Smooth muscle cell of trachea (primary cell): Measurements from ENCODE around the gene CCDC159. TPM values are rescaled to one million over a fixed set of nuclear protein-coding genes. Genes with fewer than 3 reads are reported as not detected.

ENCODE experiments used
- total RNA-seq: library from RNA; depleted of rRNA; stranded (reverse); fragments of >200 nt; gene quantifications from 2 replicates; pipeline ENCODE4 v1.2.1, GENCODE V29; 2014

CCDC159 gene, protein sequence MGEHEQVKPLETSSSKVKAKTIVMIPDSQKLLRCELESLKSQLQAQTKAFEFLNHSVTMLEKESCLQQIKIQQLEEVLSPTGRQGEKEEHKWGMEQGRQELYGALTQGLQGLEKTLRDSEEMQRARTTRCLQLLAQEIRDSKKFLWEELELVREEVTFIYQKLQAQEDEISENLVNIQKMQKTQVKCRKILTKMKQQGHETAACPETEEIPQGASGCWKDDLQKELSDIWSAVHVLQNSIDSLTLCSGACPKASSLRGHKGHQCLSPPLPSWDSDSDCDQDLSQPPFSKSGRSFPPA
- total RNA-seq: 4.4 and 9.8 TPM in 2 replicates

DNA sequence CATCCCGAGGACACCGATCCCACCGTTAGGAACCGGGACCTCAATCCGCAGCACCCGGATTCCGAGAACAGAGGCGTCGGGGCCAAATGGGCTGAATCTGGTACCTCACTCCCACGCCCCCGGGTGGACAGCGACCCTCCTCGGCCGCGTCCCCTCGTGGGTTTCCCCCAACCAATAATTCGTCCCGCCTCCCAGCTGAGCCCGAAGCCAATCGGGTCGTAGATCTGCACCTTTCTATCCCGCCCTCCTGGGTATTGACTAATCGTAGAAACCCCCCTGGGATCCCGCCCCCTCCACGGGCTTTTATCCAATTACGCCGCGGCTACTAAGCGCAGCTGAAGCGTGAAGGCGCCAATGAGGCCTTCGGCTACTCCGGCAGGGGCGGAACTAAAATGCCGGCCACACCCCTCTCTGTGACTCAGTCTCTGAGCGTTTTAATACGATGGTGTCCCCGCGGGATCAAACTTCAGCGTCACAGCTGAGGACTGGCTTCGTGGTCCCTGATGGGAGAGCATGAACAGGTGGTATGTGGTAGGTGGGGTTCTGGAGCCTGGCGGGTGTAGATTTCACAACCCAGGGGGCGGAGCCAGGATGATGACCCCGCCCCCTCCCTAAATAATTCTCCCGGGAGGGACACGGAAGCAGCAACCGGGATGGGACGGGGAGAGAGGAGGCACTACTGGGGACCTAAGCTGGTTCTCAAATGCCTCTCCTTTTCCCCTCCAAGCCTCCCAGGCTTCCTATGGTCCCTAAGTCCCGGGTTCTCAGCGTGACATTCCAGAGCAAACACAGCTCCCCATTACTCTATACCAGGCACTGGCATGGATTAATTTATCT, at the start of gene CCDC159, which contains the start of gene TMEM205:
CCDC159 (plus strand) TSS at position 416 of the 837 bp plus-strand sequence; CDS start at position 504, 88 bp downstream.
TMEM205 (minus strand) TSS at position 165 of the 837 bp plus-strand sequence. CDS start 649 bp downstream, outside the sequence.

DNA sequence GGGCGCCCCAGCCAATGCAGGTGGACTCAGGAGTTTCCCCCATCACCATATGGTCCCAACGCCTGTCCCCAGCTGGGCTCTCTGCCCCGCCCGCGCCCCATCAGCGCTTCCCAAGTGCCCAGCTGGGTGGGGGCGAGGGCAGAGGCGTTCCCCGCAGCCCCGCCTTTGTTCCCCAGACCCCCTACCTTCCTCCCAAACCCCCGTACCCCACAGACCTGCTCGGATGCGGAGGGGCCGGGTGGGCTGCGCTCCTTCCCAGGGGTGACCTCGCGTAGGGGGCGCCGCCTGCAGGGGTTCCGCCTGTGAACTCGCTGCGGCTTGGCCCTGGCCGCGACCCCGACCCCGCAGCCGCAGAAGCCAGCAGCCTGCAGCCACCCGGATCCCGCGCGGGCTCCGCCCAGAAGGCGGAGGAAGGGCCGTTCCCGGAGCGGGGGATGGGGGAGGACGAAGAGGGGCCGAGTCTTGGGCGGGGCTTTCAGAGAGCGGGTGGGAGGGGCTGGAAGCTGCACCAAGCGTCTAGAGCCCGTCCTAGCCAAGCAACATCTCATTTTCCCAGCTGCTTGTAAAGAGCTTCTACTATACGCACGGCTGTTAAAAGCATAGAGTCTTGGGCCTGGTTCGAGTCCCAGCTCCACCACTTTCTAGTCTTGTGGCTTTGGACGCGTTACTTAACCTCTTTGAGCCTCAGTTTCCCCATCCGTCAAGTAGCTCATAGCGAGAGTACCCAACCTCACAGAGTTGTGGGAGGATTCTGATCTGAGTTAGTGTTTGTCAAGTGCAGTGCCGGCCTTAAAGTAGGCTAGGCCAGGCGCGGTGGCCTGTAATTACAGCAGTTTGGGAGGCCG, 6.8 kb upstream of the CCDC159 start, which contains the start of gene RAB3D:
RAB3D (minus strand) TSS at position 404 of the 845 bp plus-strand sequence. CDS start 2,258 bp downstream, outside the sequence.

DNA sequence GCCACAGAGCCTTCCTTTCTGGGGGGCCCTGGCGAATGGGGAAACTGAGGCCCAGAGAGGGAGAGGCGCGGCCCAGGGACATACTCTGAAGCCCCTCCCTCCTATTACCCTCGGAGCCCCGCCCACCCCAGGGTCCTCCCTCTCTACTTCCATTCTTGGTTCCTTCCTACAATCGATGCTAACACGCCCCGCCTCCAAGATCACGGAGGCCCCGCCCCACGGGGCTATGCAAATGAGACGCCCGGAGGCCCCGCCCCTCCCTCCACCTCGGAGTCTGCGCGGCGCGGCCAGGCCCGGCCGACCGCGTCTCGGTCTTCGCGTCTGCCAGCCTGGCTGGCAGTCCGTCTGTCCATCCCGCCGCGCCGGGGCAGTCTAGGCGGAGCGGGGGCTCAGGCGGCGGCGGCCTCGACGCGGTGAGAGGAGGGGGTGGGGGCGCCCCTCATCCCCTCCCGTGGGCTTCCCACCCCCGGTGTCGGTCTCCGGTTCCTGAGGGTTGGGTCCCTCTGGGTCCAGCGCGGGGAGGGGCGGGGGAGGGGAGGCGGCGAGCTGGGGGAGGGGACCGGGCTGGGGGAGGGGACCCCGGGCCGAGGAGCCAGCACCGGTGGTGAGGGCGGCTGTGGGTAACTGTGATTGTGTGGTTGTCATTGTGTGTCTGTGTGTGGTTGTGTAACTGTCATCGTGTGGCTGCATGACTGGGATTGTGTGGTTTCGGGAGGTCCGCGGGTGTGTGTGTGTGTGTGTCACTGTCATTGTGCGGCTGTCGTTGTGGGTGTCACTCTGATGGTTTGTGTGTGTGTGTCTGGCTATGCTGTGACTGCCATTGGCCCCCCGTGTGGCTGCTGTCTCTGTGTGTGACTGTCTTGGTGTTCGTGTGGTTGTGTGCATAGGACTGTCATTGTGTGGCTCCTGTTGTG, 9.1 kb downstream of the CCDC159 start, which contains the start of gene PLPPR2:
PLPPR2 (plus strand) TSS at position 273 of the 914 bp plus-strand sequence. CDS start 2,242 bp downstream, outside the sequence.

DNA sequence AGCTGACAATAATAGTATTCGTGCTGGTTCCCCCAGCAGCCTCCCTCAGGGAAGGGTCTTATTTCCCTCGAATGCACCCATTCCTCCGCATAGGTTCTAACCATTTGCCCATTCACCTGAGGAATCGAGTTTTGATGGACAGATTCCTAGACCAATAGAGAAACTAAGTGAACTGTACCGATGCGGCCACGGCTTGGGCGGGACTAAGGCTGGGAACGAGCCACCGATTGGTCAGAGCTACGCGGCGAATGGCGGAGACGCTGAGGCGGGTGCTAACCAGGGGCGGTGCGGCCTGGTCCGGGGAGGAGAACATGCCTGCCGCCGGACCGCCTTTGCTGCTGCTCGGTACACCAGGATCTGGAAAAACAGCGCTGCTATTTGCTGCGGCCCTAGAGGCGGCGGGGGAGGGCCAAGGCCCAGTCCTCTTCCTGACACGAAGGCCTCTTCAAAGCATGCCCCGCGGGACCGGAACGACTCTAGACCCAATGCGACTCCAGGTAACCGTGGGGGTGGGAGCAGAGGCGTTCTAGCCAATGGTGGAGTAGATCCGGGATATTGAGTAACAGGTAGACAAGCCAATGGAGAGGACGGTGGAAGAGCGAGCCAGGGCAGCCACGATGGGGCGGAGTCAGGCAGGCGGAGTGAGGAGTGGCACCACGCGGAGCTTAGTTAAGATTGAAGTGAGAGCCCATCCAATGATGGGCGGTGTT, 28.3 kb downstream of the CCDC159 start, which contains the start of gene SWSAP1:
SWSAP1 (plus strand) TSS at position 234 of the 710 bp plus-strand sequence; CDS start at position 249, 15 bp downstream.

Other genes with a start within 250 kb of the CCDC159 start
- gene SPC24, start 190.7 kb upstream of the CCDC159 start, total RNA-seq: 15.9 and 111 TPM in 2 replicates
- gene KANK2, start 149.0 kb upstream of the CCDC159 start, total RNA-seq: 455 and 617 TPM in 2 replicates
- gene ANGPTL8, start 106.9 kb upstream of the CCDC159 start, total RNA-seq: not detected in 2 replicates
- 11.5 and 19.4 TPM in 2 replicates for gene DOCK6, start 84.0 kb upstream of the CCDC159 start, total RNA-seq
- not detected in 2 replicates for gene TSPAN16, start 50.4 kb upstream of the CCDC159 start, total RNA-seq
- gene RAB3D, start 6.9 kb upstream of the CCDC159 start, total RNA-seq: 15.9 and 21.8 TPM in 2 replicates
- gene TMEM205, start 251 bp upstream of the CCDC159 start, total RNA-seq: 120 and 124 TPM in 2 replicates
- gene PLPPR2, start 8.9 kb downstream of the CCDC159 start, total RNA-seq: 12.4 and 23.5 TPM in 2 replicates
- gene SWSAP1, start 28.1 kb downstream of the CCDC159 start, total RNA-seq: 0.50 and 0.87 TPM in 2 replicates
- gene EPOR, start 37.8 kb downstream of the CCDC159 start, total RNA-seq: 7.6 and 9.4 TPM in 2 replicates
- 5.1 and 5.3 TPM in 2 replicates for gene RGL3, start 72.8 kb downstream of the CCDC159 start, total RNA-seq
- gene ODAD3, start 88.6 kb downstream of the CCDC159 start, total RNA-seq: 0.66 TPM in 1 of 2 replicates, not detected in the other
- 144 and 290 TPM in 2 replicates for gene PRKCSH, start 89.1 kb downstream of the CCDC159 start, total RNA-seq
- gene ELAVL3, start 134.5 kb downstream of the CCDC159 start, total RNA-seq: 0.29 and 0.33 TPM in 2 replicates
- gene ZNF653, start 159.3 kb downstream of the CCDC159 start, total RNA-seq: 3.3 and 3.5 TPM in 2 replicates
- 30.8 and 50.8 TPM in 2 replicates for gene ECSIT, start 182.6 kb downstream of the CCDC159 start, total RNA-seq
- 8.9 and 9.3 TPM in 2 replicates for gene CNN1, start 192.3 kb downstream of the CCDC159 start, total RNA-seq
- gene ELOF1, start 212.7 kb downstream of the CCDC159 start, total RNA-seq: 24.1 and 31.8 TPM in 2 replicates
- 0.66 TPM in 1 of 2 replicates, not detected in the other for gene ACP5, start 231.1 kb downstream of the CCDC159 start, total RNA-seq